Stimulated activated naive CD8-positive, alpha-beta T cell treated with anti-CD3 and anti-CD28 coated beads, Interleukin-15, amount 100 ng/mL, for 72 hours (primary cell): ENCODE results near the gene ZNF423.

Source experiments
- ATAC-seq: fragments of 150-1000 bp; cut with Tn5 transposase; 2 replicates; pipeline ENCODE4 v1.10.0; 2021; ENCODE audit warnings: mild to moderate bottlenecking, moderate library complexity
- DNase-seq, 2 donors: peaks; one replicate each; pipeline ENCODE4 v3.0.0; 2021 to 2022
- H3K27ac Mint-ChIP-seq, 2 donors: one replicate each; pipeline ENCODE4 v1.8.0; 2022; ENCODE audit warnings: mild to moderate bottlenecking in 2 of 2, mixed read lengths in 2 of 2, moderate library complexity in 2 of 2
- H3K27me3 Mint-ChIP-seq: one replicate; pipeline ENCODE4 v1.8.0; 2022; ENCODE audit warnings: mixed read lengths
- H3K4me1 Mint-ChIP-seq: one replicate; pipeline ENCODE4 v1.8.0; 2022; ENCODE audit warnings: mild to moderate bottlenecking, mixed read lengths
- H3K4me3 Mint-ChIP-seq, 2 donors: one replicate each; pipeline ENCODE4 v1.8.0; 2022; ENCODE audit warnings: mild to moderate bottlenecking in 2 of 2, mixed read lengths in 2 of 2, moderate library complexity in 1 of 2
- H3K9me3 Mint-ChIP-seq, 2 donors: one replicate each; pipeline ENCODE4 v1.8.0; 2022; ENCODE audit warnings: mixed read lengths in 2 of 2

The ZNF423 gene

DNA sequence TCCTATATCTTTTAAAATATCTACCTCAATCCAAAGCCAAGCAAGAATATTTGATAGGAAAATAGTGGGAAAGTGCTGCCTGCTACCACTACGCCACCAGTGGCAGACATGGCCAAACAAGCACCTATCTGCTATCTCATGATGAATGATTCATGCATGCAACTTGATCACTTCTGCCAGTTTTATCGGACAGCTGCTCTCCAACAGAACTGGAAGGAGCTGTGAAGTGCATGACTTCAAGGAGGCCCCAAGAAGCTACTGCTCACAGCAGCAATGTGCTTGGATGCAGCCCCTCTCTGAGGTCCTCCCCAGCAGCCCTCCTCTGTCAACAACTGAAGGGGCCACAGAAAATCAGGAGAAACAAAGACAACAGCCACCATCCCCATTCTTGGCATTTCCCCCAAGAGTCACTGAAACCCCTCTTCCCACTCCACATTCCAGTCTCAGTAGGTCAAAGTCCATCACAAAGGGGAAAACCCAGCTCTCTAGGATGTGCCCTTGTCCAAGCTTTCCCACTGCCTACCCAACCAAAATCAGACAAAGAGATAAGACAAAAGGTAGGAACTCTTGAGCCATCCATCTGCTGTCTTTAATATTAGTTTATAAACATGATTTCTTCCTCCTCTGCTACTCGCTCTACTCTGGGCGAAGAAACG is 267.1 kb downstream of the ZNF423 start:
- DNase-seq (no peak), ATAC-seq (no peak)
- Mint-ChIP-seq H3K4me1 (peaks cover 7% of the 10 kb centered on the region), H3K27ac (peak overlapping the region in 1 of 2 donors; percentile 56), H3K9me3 (no peaks in the 10 kb centered on the region), H3K4me3 (no peak overlapping the region), H3K27me3 (no peaks in the 10 kb centered on the region)

DNA sequence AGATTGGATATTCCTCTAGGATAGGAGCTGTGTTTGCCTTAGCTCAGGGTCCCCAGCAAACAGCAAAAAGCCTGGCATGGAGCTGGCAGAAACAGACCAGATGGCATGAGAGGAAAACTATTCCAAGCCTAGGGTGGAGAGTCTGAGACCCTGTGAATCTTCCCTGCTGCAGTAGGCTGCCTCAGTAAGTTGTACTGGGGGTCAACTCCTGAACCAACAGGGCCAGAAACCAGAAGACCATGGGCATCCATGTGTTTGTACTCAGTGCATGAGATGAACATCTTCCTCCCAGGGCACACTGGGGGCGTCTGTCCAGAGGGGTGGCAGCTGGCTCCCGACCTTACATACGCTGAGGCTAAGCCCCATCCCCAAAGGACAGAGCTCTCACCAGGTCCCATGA is 267.9 kb downstream of the ZNF423 start:
- Mint-ChIP-seq H3K4me3 (no peak overlapping the region), H3K27ac (no peak overlapping the region), H3K9me3 (no peaks in the 10 kb centered on the region), H3K27me3 (no peaks in the 10 kb centered on the region), H3K4me1 (peaks cover 6% of the 10 kb centered on the region)
- DNase-seq (no peak), ATAC-seq (no peak)

DNA sequence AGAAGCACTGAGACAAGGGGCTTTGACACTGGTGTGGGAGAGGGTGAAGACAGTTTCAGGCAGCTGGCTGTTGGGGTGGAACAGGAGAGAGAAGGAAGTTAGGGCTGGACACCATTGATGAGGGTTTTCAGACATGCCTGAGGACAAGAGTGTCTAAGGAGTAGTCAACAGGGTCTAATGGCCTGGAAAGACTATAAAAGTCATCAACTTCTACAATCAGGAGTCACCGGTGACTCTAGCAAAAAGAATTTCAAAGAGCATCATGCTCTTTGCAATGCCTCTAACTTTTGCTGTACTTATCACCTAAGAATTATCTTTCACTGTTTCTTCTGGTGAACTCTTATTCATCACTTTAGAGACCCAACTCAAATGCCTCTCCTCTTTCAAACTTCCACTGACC is 268.4 kb downstream of the ZNF423 start:
- H3K27ac Mint-ChIP-seq, result no peak overlapping the region
- ATAC-seq (no peak), DNase-seq (no peak)
- H3K4me3 Mint-ChIP-seq, result no peak overlapping the region
- H3K27me3 Mint-ChIP-seq, result no peaks in the 10 kb centered on the region
- no peaks in the 10 kb centered on the region for H3K9me3 Mint-ChIP-seq
- peaks cover under 1% of the 10 kb centered on the region for H3K4me1 Mint-ChIP-seq

DNA sequence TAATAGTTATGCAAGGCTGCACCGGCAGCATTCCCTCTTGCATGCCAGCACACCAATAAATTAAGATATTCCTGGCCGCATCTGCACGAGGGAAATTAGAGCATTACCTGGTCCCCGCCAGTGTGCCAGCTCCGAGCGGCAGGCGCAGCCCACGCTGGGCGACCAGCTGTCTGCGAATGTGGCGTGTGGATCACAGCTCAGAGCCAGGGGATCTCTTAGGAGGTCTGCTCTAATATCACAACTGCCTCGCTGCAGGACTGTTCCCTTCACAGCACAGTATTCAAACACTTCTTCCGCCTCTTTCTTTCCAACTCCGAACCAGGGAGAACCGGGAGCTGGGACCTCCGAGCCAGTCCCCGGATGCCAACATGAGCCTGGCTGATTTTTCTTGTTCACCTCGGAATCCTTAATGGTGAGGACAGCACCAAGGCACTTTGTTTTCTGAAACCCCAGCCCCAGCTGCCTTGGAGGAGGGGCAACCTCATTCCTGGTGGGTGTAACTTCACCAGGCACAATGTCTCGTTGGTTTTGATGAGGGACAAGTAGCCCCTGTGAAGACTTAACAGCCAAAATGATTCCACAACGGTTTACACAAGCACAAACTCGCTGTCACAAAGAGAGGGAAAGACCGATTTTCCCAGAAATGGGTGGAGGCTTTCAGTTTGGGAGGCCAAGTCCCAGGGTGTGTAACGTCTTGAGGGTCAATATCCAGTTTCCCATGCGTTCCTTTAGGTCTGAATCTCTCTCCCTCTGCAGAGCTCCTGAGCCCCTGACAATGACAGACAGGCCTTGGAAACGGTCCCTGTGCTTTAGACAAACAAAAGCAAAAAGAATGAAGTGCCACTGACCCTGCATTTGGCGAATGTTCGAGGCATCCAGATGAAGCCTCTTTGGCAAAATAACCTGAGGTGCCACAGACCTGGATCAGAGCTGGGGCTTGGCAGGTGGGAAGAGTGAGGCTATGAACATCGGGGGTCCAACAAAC is 269.2 kb downstream of the ZNF423 start:
- no peaks in the 10 kb centered on the region for H3K4me1 Mint-ChIP-seq
- ATAC-seq, result no peak

DNA sequence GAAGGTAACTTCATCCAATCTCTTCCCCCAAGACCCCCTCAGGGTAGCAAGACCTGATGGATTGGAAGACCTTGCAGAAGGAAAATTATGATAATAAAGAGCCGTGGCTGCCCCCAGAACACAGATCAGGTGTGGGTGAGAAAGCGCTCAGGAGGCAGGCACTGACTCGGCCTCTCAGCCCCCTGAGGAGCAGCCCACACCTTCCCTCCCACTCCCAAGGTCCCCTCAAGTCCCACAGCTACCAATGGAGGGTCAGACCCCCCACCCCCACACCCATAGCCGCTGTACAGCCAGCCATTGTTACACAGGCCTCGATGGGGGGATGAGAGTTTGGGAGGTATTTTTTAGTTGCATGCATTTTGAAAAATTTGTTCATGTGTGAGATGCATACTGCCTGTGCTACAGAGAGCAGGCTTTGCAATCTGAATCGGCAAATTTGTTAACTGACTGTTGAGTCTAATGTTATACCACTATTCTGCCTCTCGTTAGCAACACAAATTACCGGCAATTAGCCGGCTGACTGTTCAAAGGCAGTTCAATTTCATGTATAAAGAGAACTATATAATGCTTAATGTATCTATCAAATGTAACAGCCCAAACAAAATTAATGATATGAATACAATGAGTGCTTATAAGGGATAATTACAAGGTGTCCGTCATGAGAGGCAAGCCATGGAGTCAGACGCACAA is 270.6 kb downstream of the ZNF423 start:
- no peak for ATAC-seq
- Mint-ChIP-seq H3K4me3 (no peak overlapping the region), H3K27me3 (no peaks in the 10 kb centered on the region), H3K4me1 (no peaks in the 10 kb centered on the region), H3K27ac (no peak overlapping the region), H3K9me3 (no peaks in the 10 kb centered on the region)
- no peak for DNase-seq

More for the DNA sequence above, 269.2 kb downstream of the ZNF423 start:
- Mint-ChIP-seq H3K4me3 (no peak overlapping the region), H3K27me3 (no peaks in the 10 kb centered on the region), H3K9me3 (no peaks in the 10 kb centered on the region), H3K27ac (no peak overlapping the region)
- DNase-seq, result no peak

DNA sequence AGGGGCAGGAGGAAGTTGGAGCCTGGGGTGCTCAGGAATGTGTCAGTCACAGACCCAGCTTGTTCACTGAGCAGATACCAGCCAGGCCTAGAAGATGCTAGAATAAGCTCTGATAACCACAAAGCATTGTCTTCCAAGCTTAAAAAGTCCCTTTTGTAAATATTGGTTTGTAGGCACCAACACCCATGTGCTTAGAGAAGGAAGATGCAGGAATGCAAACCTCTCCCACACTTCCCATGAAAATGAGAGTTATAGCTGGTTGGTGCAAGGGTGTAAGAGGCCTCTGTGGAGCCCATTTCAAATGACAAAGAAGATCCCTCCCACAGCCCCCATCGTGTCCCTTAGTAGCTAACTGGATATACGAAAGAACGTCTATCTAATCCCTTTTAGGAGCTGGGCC is 272.0 kb downstream of the ZNF423 start:
- H3K4me3 Mint-ChIP-seq, result no peak overlapping the region
- DNase-seq, result no peak
- ATAC-seq, result no peak
- no peaks in the 10 kb centered on the region for H3K4me1 Mint-ChIP-seq
- no peak overlapping the region for H3K27ac Mint-ChIP-seq
- H3K27me3 Mint-ChIP-seq, result no peaks in the 10 kb centered on the region
- no peaks in the 10 kb centered on the region for H3K9me3 Mint-ChIP-seq

DNA sequence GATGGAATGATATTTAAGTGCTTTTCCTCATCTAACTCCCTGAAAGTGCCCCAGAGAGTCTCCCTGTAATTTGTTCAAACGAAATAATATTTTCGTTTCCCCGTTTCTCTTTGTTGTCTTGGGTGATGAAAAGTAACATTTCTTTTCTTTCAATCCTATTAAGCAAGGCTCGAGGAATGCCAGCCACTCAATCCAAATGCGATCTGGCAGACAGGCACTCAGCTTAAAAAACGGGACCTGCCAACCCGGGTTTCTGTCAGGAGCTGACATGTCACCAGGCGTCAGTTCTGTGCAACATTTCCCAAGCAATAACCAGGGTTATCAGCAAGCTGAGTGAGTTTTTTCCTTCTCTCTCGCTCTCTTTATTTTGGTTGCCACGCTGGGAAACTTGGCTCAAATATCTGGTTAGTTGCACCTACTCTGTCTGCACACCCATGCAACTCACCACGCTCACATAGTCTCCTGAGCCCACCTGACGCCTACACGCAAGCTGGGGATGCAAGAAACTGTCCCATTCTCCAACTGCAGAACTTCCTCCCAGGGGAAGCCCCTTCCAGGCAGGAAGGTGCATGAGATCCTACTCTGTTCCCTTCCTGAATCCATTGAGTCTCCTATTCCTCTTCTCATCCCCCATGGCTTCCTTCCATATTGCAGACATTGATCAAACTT is 274.1 kb downstream of the ZNF423 start:
- Mint-ChIP-seq H3K4me1 (no peaks in the 10 kb centered on the region), H3K27ac (no peak overlapping the region)

DNA sequence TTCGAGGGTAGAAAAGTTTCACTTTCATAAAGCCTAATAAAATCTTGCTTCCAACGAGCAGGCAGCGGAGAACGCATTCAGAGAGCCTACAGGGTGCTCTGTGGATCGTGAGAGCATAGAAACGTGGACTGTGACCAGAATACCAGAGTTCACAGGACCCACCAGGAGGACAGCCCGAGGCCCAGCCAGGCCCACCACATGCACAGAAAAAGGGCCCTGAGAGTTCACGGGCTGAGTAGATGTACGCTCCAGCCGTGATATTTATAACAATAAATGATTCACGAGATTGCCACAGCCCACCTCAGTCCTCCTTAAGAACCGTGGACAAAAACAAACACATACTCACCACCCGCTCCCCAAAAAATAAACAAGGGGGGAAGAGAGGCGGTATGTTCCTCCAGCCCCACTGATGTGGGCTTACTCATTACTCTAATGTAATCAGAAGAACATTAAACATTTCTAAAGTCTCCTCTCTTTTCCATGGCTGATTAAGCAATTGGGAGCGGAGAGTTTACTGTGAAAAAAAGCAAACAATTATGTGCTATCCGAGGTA is 275.1 kb downstream of the ZNF423 start:
- Mint-ChIP-seq H3K9me3 (no peaks in the 10 kb centered on the region), H3K4me3 (no peak overlapping the region), H3K4me1 (no peaks in the 10 kb centered on the region), H3K27me3 (no peaks in the 10 kb centered on the region), H3K27ac (no peak overlapping the region)
- ATAC-seq (no peak), DNase-seq (no peak)

More for the DNA sequence above, 274.1 kb downstream of the ZNF423 start:
- H3K4me3 Mint-ChIP-seq, result no peak overlapping the region
- no peaks in the 10 kb centered on the region for H3K9me3 Mint-ChIP-seq
- no peak for ATAC-seq
- DNase-seq, result no peak
- H3K27me3 Mint-ChIP-seq, result no peaks in the 10 kb centered on the region

DNA sequence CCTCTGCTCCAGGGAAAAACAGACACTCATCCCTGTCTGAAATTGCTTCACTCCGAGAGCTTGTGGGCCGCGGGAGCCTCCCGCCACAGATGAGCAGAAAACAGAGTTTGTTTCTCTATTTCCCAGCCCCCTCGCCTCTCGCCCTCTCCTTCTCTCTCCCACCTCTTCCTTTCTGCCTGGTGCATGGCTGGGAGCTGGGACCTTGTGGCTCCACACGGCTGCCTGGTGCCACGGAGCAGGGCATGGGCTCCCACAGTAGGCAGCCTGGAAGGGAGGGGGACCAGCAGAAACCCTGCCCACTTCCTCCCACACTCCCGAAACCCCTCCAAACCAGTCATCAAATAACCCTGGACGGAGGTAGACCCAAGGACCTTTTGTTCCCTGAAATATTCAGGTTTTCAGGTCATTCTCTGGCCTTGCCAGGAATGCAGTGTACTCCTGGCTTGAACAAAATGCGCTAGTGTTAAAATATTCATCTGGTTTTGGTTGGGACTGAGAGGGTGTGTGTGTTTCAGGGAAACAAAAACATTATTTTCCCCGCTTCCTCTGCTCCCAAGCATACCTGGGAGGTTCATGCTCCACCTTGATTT is 277.4 kb downstream of the ZNF423 start:
- ATAC-seq (no peak), DNase-seq (no peak)
- H3K4me1 Mint-ChIP-seq, result no peaks in the 10 kb centered on the region
- no peak overlapping the region for H3K27ac Mint-ChIP-seq
- no peaks in the 10 kb centered on the region for H3K27me3 Mint-ChIP-seq
- no peaks in the 10 kb centered on the region for H3K9me3 Mint-ChIP-seq
- H3K4me3 Mint-ChIP-seq, result no peak overlapping the region

DNA sequence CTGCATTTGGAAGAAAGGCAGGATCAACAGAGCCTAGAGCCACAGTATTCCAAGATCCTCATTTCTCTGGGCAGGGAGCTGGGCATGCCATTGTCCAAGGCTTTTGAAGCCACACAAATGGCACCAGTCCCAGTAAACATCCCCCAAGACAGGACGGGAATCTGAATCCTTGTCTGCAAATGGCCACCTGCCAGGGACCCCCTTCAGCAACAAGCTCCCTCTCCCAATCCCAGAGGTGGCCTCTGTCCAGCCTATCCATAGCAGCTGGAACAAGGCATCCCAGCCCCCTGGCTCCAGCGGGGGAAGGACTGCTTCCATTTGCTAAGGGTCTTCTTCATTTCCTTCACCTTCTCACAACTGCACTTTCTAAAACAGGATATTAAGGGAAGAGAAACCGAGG is 277.9 kb downstream of the ZNF423 start:
- no peak for ATAC-seq
- Mint-ChIP-seq H3K4me3 (no peak overlapping the region), H3K4me1 (no peaks in the 10 kb centered on the region), H3K9me3 (no peaks in the 10 kb centered on the region), H3K27ac (no peak overlapping the region), H3K27me3 (no peaks in the 10 kb centered on the region)
- DNase-seq, result no peak

DNA sequence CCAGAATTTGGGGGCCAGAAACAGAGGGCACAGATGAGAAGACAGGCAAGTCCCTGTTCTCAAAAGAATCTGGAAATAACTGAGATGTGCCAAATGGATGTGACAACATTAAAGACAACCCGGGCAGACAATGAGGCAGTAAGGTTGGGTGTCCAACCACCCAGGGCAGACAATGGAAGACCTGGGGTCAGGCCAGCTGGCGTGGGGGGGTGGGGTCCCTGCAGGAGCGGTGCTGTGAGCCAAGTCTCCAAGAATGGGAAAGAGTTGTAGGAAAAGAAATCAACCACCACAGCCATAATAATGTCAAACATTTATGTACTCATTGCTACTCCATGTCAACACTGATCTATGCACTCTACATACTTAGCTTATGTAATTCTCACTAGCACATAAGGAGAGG is 279.0 kb downstream of the ZNF423 start:
- Mint-ChIP-seq H3K27ac (no peak overlapping the region), H3K4me1 (no peaks in the 10 kb centered on the region), H3K9me3 (no peaks in the 10 kb centered on the region), H3K4me3 (no peak overlapping the region), H3K27me3 (no peaks in the 10 kb centered on the region)
- DNase-seq (no peak), ATAC-seq (no peak)

DNA sequence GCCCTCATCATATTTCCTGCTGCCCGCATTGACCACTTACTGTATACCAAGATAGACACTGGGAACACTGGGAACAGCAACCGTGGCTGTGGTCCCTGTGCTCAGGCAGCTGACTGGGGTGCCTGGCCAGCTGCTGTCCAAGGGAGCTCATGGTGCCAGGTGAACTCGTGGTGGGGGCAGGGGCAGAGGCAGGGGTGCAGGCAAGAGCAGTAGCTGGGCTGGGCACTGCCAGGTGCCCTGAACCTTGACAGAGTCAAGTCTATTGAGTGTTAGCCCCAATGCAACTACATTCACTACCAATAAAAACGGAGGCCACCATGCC is 279.8 kb downstream of the ZNF423 start:
- Mint-ChIP-seq H3K27me3 (no peaks in the 10 kb centered on the region), H3K4me1 (no peaks in the 10 kb centered on the region), H3K27ac (peak overlapping the region in 1 of 2 donors; percentile 59), H3K4me3 (no peak overlapping the region), H3K9me3 (no peaks in the 10 kb centered on the region)
- ATAC-seq (no peak), DNase-seq (no peak)

DNA sequence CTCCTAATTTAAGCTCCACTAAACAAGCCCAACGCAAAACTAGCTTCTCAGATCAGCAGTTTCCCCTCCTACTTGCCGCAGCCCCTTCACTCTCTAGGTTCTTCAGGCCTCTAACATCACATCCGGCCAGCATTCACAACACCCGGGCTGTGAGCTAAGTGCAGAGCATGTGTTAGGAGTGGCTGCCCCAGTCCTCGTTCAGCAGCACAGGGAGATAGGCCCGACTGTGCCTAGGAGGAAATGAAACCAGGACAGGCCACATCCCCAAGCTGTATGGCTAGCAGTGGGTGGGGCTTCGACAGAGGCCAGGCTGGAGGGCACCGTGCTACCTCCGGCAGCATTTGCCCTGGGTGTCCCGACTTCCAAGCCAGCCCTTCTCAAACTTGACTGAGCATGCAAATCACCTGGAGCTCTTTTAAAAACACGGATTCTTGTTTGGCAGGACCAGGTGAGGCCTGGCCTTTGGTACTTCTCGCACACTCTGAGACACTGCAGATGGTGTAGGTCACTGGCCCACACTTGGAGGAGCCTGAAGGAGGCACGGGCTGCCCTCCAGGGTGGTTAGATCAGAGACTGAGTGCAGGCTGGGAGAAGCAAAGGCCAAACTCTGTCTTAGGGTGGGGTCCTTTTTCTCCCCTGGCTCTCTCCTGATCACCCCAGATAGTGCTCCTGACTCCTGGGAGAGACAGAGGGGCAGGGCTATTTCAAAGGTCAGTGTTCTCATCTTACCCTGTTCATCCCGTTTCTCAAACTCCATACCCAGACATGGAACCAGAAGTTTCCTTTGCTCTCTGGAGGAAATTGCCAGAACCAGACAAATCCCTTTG is 280.4 kb downstream of the ZNF423 start:
- no peaks in the 10 kb centered on the region for H3K27me3 Mint-ChIP-seq
- ATAC-seq, result no peak
- no peak overlapping the region for H3K4me3 Mint-ChIP-seq
- no peaks in the 10 kb centered on the region for H3K4me1 Mint-ChIP-seq
- DNase-seq, result no peak
- H3K9me3 Mint-ChIP-seq, result no peaks in the 10 kb centered on the region
- H3K27ac Mint-ChIP-seq, result peak overlapping the region in 1 of 2 donors; percentile 59

DNA sequence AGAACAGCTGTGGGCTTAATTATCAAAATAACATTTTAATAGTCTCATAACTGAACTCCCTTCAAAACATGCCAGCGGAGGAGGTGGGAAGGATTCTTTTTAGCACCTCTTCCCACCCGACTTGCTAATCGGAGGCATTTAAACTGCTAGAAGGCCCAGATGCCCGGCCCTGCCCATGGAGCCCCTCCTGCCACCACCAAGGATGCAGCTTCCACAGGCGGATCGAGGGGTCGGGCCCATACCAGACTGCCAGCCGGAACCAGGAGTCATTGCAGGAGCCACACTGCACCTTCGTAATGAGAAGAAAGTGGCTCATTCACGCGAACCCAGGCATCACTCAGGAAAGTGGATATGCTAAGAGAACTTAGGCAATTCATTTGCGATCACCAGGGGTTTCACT is 281.1 kb downstream of the ZNF423 start:
- no peaks in the 10 kb centered on the region for H3K9me3 Mint-ChIP-seq
- no peak overlapping the region for H3K4me3 Mint-ChIP-seq
- ATAC-seq (no peak), DNase-seq (no peak)
- no peaks in the 10 kb centered on the region for H3K4me1 Mint-ChIP-seq
- H3K27me3 Mint-ChIP-seq, result no peaks in the 10 kb centered on the region
- no peak overlapping the region for H3K27ac Mint-ChIP-seq
